ENCODE data around the gene CHAD.
A peak's percentile ranks its signal among the peaks of the same experiment; 100 is the strongest.

Gene CHAD

DNA sequence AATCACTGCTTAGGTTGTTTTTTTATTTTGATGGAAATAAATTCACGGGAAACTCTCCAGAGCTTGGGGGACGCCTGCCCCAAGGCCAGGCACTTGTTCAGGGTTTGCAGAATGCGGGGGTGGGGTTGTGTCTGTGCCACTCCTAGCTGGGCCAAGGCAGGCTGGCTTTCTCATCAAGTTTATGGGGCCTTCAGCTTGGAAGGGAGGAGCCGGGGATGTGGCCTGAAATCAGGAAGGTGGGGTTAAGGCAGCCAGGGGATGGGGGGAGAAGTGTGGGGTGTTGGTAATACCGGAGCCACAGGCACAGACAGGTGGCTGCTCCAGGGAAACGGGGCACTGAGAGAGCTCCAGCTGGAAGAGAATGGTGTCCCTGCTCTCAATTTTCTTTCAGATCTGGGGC, 1.7 kb upstream of the CHAD start:
- WGBS = 85% methylated on average over 6 of the region's 6 CpGs
- Histone ChIP-seq H4K8ac (ENCODE audit: low read length) (no peak overlapping the region), H3K4me1 (ENCODE audit: control insufficient read depth, insufficient read depth, low read depth, low read length) (peaks cover 17% of the 10 kb centered on the region), H3K23ac (ENCODE audit: low read length in 2 of 2) (no peak overlapping the region), H3K4ac (ENCODE audit: low read depth in 1 of 2, low read length in 2 of 2) (no peak overlapping the region), H3K9me3 (ENCODE audit: control insufficient read depth, low read length) (no peaks in the 10 kb centered on the region), H3K4me3 (ENCODE audit: insufficient read depth in 1 of 2, low read depth in 1 of 2, low read length in 2 of 2) (no peak overlapping the region), H2BK12ac (ENCODE audit: low read length in 2 of 2) (no peak overlapping the region), H3K18ac (ENCODE audit: low read depth in 1 of 2, low read length in 2 of 2) (no peak overlapping the region), H3K27me3 (ENCODE audit: control insufficient read depth in 1 of 2, insufficient read depth in 1 of 2, low read length in 2 of 2) (peaks cover 25 to 44% of the 10 kb centered on the region in 2 experiments), H4K91ac (ENCODE audit: low read length) (no peak overlapping the region), H3K36me3 (ENCODE audit: control insufficient read depth in 1 of 2, insufficient read depth in 2 of 2, low read depth in 1 of 2, low read length in 2 of 2) (peaks cover 8 to 36% of the 10 kb centered on the region in 2 experiments), H3K4me2 (ENCODE audit: low read length, poor library complexity, severe bottlenecking) (no peak overlapping the region), H2AK5ac (ENCODE audit: low read length, severe bottlenecking) (no peak overlapping the region), H2BK120ac (ENCODE audit: low read depth, low read length) (no peak overlapping the region), H2AFZ (ENCODE audit: low read depth, low read length) (no peak overlapping the region), H3K14ac (ENCODE audit: low read length in 2 of 2) (no peak overlapping the region), H2BK5ac (ENCODE audit: low read depth, low read length, poor library complexity, severe bottlenecking) (no peak overlapping the region), H2BK15ac (ENCODE audit: low read depth, poor library complexity, severe bottlenecking) (no peak overlapping the region), H3K9ac (ENCODE audit: low read length) (no peak overlapping the region), H3K27ac (ENCODE audit: low read length, poor library complexity, severe bottlenecking) (no peak overlapping the region), H3K79me1 (replicated peaks; ENCODE audit: low read length, poor library complexity, severe bottlenecking) (no peaks in the 10 kb centered on the region)
- no peak for DNase-seq

DNA sequence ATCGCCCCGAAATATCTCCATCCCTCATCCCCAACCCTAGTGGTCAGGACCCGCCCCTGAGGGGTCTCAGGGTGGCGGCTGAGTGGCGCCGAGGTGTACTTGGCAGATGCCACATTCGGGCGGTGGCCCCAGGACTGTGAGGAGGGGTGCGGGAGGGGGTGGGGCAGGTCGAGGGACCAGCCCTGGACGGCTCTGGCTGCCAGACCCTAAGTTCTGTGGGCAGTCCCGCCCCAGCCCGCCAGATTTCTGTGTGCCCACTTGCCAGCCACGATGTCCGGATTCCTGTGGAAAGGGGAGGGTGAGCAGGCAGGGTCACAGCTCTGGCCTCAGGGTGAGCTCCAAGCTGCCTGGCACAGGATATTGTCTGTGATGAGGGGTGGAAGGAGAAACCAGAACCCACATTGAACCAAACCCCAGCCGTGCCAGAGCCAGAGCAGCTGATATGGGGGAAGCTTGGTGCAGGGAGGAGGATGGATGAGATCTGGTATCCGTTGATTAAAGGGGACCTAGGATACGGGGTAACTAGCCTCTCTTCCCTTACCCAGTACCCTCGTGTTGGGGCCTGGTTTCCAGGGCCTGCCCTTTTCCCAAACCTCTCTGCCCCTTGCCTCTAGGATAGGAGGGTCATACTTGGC, 1.1 kb upstream of the CHAD start:
- Histone ChIP-seq H2BK15ac (ENCODE audit: low read depth, poor library complexity, severe bottlenecking) (no peak overlapping the region), H4K91ac (ENCODE audit: low read length) (no peak overlapping the region), H3K23ac (ENCODE audit: low read length in 2 of 2) (peak overlapping the region in 1 of 2 experiments; percentile 27), H3K79me1 (replicated peaks; ENCODE audit: low read length, poor library complexity, severe bottlenecking) (no peaks in the 10 kb centered on the region), H2BK120ac (ENCODE audit: low read depth, low read length) (no peak overlapping the region), H2BK5ac (ENCODE audit: low read depth, low read length, poor library complexity, severe bottlenecking) (no peak overlapping the region), H3K4me3 (ENCODE audit: insufficient read depth in 1 of 2, low read depth in 1 of 2, low read length in 2 of 2) (no peak overlapping the region), H3K14ac (ENCODE audit: low read length in 2 of 2) (no peak overlapping the region), H3K4ac (ENCODE audit: low read depth in 1 of 2, low read length in 2 of 2) (no peak overlapping the region), H2BK12ac (ENCODE audit: low read length in 2 of 2) (no peak overlapping the region), H2AFZ (ENCODE audit: low read depth, low read length) (no peak overlapping the region), H3K4me1 (ENCODE audit: control insufficient read depth, insufficient read depth, low read depth, low read length) (peaks cover 17% of the 10 kb centered on the region), H3K4me2 (ENCODE audit: low read length, poor library complexity, severe bottlenecking) (no peak overlapping the region), H3K18ac (ENCODE audit: low read depth in 1 of 2, low read length in 2 of 2) (no peak overlapping the region), H3K36me3 (ENCODE audit: control insufficient read depth in 1 of 2, insufficient read depth in 2 of 2, low read depth in 1 of 2, low read length in 2 of 2) (peaks cover 7 to 41% of the 10 kb centered on the region in 2 experiments), H3K27me3 (ENCODE audit: control insufficient read depth in 1 of 2, insufficient read depth in 1 of 2, low read length in 2 of 2) (peaks cover 25 to 44% of the 10 kb centered on the region in 2 experiments), H3K9me3 (ENCODE audit: control insufficient read depth, low read length) (no peaks in the 10 kb centered on the region), H3K9ac (ENCODE audit: low read length) (no peak overlapping the region), H2AK5ac (ENCODE audit: low read length, severe bottlenecking) (no peak overlapping the region), H4K8ac (ENCODE audit: low read length) (no peak overlapping the region), H3K27ac (ENCODE audit: low read length, poor library complexity, severe bottlenecking) (no peak overlapping the region)
- no peak for DNase-seq
- 74% methylated on average over 17 of the region's 19 CpGs for WGBS

DNA sequence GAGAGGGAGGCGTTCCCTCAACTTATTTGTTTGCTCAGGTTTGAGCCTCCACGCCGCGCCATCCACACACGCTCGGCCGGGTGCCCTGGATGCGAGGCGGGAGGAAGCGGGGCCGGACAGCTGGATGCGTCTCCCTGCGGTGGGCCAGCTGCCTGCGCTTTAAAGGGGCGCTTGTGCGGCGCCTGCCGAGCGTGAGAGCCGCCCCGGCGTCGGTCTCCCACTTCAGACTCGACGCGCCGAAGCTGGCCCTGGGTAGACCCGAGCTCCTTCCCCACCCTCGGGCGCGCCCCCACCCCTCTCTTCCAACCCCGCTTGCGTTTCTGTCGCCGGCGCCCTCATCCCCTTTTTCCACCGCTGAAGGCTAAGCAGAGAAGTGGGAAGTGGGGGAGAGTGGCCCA, 527 bp upstream of the CHAD start:
- no peak overlapping the region for H2AFZ ChIP-seq (ENCODE audit: low read depth, low read length)
- H3K27me3 ChIP-seq (ENCODE audit: control insufficient read depth in 1 of 2, insufficient read depth in 1 of 2, low read length in 2 of 2) = peaks cover 25 to 44% of the 10 kb centered on the region in 2 experiments
- WGBS = 13% methylated on average over 24 of the region's 37 CpGs
- no peaks in the 10 kb centered on the region for H3K9me3 ChIP-seq (ENCODE audit: control insufficient read depth, low read length)
- peak; percentile 18 for DNase-seq
- H2BK15ac ChIP-seq (ENCODE audit: low read depth, poor library complexity, severe bottlenecking) = no peak overlapping the region
- H3K4me1 ChIP-seq (ENCODE audit: control insufficient read depth, insufficient read depth, low read depth, low read length) = peaks cover 17% of the 10 kb centered on the region
- no peak overlapping the region for H2BK12ac ChIP-seq (ENCODE audit: low read length in 2 of 2)
- H2AK5ac ChIP-seq (ENCODE audit: low read length, severe bottlenecking) = no peak overlapping the region
- H3K4ac ChIP-seq (ENCODE audit: low read depth in 1 of 2, low read length in 2 of 2) = no peak overlapping the region
- H3K18ac ChIP-seq (ENCODE audit: low read depth in 1 of 2, low read length in 2 of 2) = no peak overlapping the region
- H3K36me3 ChIP-seq (ENCODE audit: control insufficient read depth in 1 of 2, insufficient read depth in 2 of 2, low read depth in 1 of 2, low read length in 2 of 2) = peaks cover 3 to 42% of the 10 kb centered on the region in 2 experiments
- no peaks in the 10 kb centered on the region for H3K79me1 ChIP-seq (replicated peaks; ENCODE audit: low read length, poor library complexity, severe bottlenecking)
- no peak overlapping the region for H2BK120ac ChIP-seq (ENCODE audit: low read depth, low read length)
- H3K4me3 ChIP-seq (ENCODE audit: insufficient read depth in 1 of 2, low read depth in 1 of 2, low read length in 2 of 2) = peak overlapping the region in 1 of 2 experiments; percentile 62
- peak overlapping the region; percentile 48 for H3K9ac ChIP-seq (ENCODE audit: low read length)
- peak overlapping the region; percentile 55 for H3K4me2 ChIP-seq (ENCODE audit: low read length, poor library complexity, severe bottlenecking)
- no peak overlapping the region for H3K27ac ChIP-seq (ENCODE audit: low read length, poor library complexity, severe bottlenecking)
- no peak overlapping the region for H3K14ac ChIP-seq (ENCODE audit: low read length in 2 of 2)
- no peak overlapping the region for H4K8ac ChIP-seq (ENCODE audit: low read length)
- H3K23ac ChIP-seq (ENCODE audit: low read length in 2 of 2) = no peak overlapping the region
- H2BK5ac ChIP-seq (ENCODE audit: low read depth, low read length, poor library complexity, severe bottlenecking) = no peak overlapping the region
- no peak overlapping the region for H4K91ac ChIP-seq (ENCODE audit: low read length)

DNA sequence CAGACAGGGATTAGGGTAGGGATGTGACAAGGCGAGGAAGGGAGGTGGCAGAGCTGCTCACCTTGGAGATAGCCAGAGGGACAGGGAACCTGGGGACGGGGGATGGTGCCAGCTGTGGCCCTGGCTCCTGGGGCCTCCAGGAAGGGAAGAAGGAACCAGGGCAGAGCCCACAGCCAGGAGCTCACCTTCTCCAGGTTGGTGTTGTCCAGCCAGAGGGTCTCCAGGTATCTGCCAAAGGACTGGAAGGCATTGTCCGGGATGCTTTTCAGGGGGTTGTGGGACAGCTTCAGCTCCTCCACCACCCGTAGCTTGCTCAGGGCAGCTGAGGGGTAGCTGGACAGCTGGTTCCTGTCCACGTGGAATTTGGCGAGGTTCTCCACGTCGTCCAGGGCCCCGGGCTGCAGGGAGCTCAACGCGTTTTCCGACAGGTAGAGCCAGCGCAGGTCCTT, 801 bp downstream of the CHAD start:
- Histone ChIP-seq H4K91ac (ENCODE audit: low read length) (no peak overlapping the region), H3K79me1 (replicated peaks; ENCODE audit: low read length, poor library complexity, severe bottlenecking) (no peaks in the 10 kb centered on the region), H3K27ac (ENCODE audit: low read length, poor library complexity, severe bottlenecking) (no peak overlapping the region), H4K8ac (ENCODE audit: low read length) (no peak overlapping the region), H3K9ac (ENCODE audit: low read length) (no peak overlapping the region), H3K27me3 (ENCODE audit: control insufficient read depth in 1 of 2, insufficient read depth in 1 of 2, low read length in 2 of 2) (peaks cover 19 to 44% of the 10 kb centered on the region in 2 experiments), H3K4me2 (ENCODE audit: low read length, poor library complexity, severe bottlenecking) (no peak overlapping the region), H2BK12ac (ENCODE audit: low read length in 2 of 2) (no peak overlapping the region), H2BK15ac (ENCODE audit: low read depth, poor library complexity, severe bottlenecking) (peak overlapping the region; percentile 33), H2AK5ac (ENCODE audit: low read length, severe bottlenecking) (no peak overlapping the region), H2AFZ (ENCODE audit: low read depth, low read length) (no peak overlapping the region), H3K14ac (ENCODE audit: low read length in 2 of 2) (no peak overlapping the region), H3K23ac (ENCODE audit: low read length in 2 of 2) (no peak overlapping the region), H3K4ac (ENCODE audit: low read depth in 1 of 2, low read length in 2 of 2) (no peak overlapping the region), H2BK120ac (ENCODE audit: low read depth, low read length) (no peak overlapping the region), H3K36me3 (ENCODE audit: control insufficient read depth in 1 of 2, insufficient read depth in 2 of 2, low read depth in 1 of 2, low read length in 2 of 2) (peaks cover 3 to 47% of the 10 kb centered on the region in 2 experiments), H2BK5ac (ENCODE audit: low read depth, low read length, poor library complexity, severe bottlenecking) (no peak overlapping the region), H3K4me1 (ENCODE audit: control insufficient read depth, insufficient read depth, low read depth, low read length) (peaks cover 17% of the 10 kb centered on the region), H3K4me3 (ENCODE audit: insufficient read depth in 1 of 2, low read depth in 1 of 2, low read length in 2 of 2) (no peak overlapping the region), H3K18ac (ENCODE audit: low read depth in 1 of 2, low read length in 2 of 2) (no peak overlapping the region), H3K9me3 (ENCODE audit: control insufficient read depth, low read length) (no peaks in the 10 kb centered on the region)
- DNase-seq = no peak
- WGBS = 93% methylated on average over 13 of the region's 13 CpGs
